GM19239 (cell line): ENCODE results near the gene UVSSA.

Experiments
- DNase-seq: peaks from one replicate; pipeline ENCODE4 v3.0.0; 2011; ENCODE audit warnings: low spot score; ENCODE audit not compliant: insufficient read length
- FAIRE-seq: peaks from 2 replicates; lab custom pipeline; 2011; peaks lifted over from hg19 to GRCh38; lab: Jason Lieb, UNC

Gene UVSSA

GRCh38 chr4:1373892-1374705, 27.1 kb downstream of the UVSSA start:
- FAIRE-seq = no peak
- no peak for DNase-seq

- no peak for FAIRE-seq
- no peak for DNase-seq
Observed at GRCh38 chr4:1374706-1375045, 27.7 kb downstream of the UVSSA start.

- FAIRE-seq = no peak
- DNase-seq = no peak
Observed at GRCh38 chr4:1375051-1375721, 28.2 kb downstream of the UVSSA start.

- DNase-seq (no peak), FAIRE-seq (no peak)
Observed at GRCh38 chr4:1375761-1376322, 28.8 kb downstream of the UVSSA start.

- DNase-seq (no peak), FAIRE-seq (no peak)
Observed at GRCh38 chr4:1376391-1376840, 29.4 kb downstream of the UVSSA start.

GRCh38 chr4:1376841-1377605, 30.0 kb downstream of the UVSSA start:
- FAIRE-seq (no peak), DNase-seq (no peak)

- no peak for DNase-seq
- FAIRE-seq = no peak
Observed at GRCh38 chr4:1377606-1378261, 30.7 kb downstream of the UVSSA start.

- DNase-seq (no peak), FAIRE-seq (no peak)
Observed at GRCh38 chr4:1378559-1379231, 31.7 kb downstream of the UVSSA start.

GRCh38 chr4:1379351-1379781, 32.4 kb downstream of the UVSSA start:
- DNase-seq = no peak
- FAIRE-seq = no peak

- DNase-seq (no peak), FAIRE-seq (no peak)
Observed at GRCh38 chr4:1379801-1380331, 32.9 kb downstream of the UVSSA start.

GRCh38 chr4:1380368-1381151, 33.6 kb downstream of the UVSSA start:
- FAIRE-seq = no peak
- DNase-seq = no peak

GRCh38 chr4:1381181-1381621, 34.2 kb downstream of the UVSSA start:
- FAIRE-seq (no peak), DNase-seq (no peak)

GRCh38 chr4:1381944-1382541, 35.0 kb downstream of the UVSSA start:
- DNase-seq (no peak), FAIRE-seq (no peak)

- no peak for FAIRE-seq
- DNase-seq = no peak
Observed at GRCh38 chr4:1382776-1383727, 36.0 kb downstream of the UVSSA start.

- FAIRE-seq (no peak), DNase-seq (no peak)
Observed at GRCh38 chr4:1383728-1384591, 37.0 kb downstream of the UVSSA start.
